NCI-H2196 treated with DMSO at 0.1 percent for 48 hours (cell line): ENCODE results near the gene AKAP6.
A peak's percentile ranks its signal among the peaks of the same experiment; 100 is the strongest.

ENCODE experiments used
- DNase-seq: peaks from one replicate; lab custom pipeline; 2025; ENCODE audit not compliant: unreplicated experiment; lab: John Stamatoyannopoulos, UW

AKAP6 gene

GRCh38 chr14:32329146-32329545 lies at the start of gene AKAP6:
Gene AKAP6, plus strand, starts transcription at chr14:32329298. Its CDS starts 104,196 bp downstream, at chr14:32433494.
- no peak for DNase-seq

GRCh38 chr14:32286602-32287001 lies 42.5 kb upstream of the AKAP6 start:
- no peak for DNase-seq

- DNase-seq = no peak
These were observed 32.7 kb upstream of the AKAP6 start for GRCh38 chr14:32296366-32296765.

- no peak for DNase-seq
These were observed 30.8 kb upstream of the AKAP6 start for GRCh38 chr14:32298346-32298745.

GRCh38 chr14:32300136-32300535 lies 29.0 kb upstream of the AKAP6 start:
- DNase-seq = no peak

GRCh38 chr14:32303865-32304264 lies 25.2 kb upstream of the AKAP6 start:
- DNase-seq = no peak

GRCh38 chr14:32304296-32304695 lies 24.8 kb upstream of the AKAP6 start:
- DNase-seq = no peak

- DNase-seq = no peak
These were observed 22.5 kb upstream of the AKAP6 start for GRCh38 chr14:32306549-32306948.

- DNase-seq = peak; percentile 11
These were observed 21.1 kb upstream of the AKAP6 start for GRCh38 chr14:32307881-32308582.

- DNase-seq = no peak
These were observed 18.2 kb upstream of the AKAP6 start for GRCh38 chr14:32310876-32311275.

GRCh38 chr14:32311294-32312009 lies 17.6 kb upstream of the AKAP6 start:
- DNase-seq = no peak

GRCh38 chr14:32312010-32312331 lies 17.1 kb upstream of the AKAP6 start:
- no peak for DNase-seq

GRCh38 chr14:32313844-32314376 lies 15.2 kb upstream of the AKAP6 start:
- no peak for DNase-seq

GRCh38 chr14:32318087-32318795 lies 10.9 kb upstream of the AKAP6 start:
- DNase-seq = no peak

GRCh38 chr14:32319368-32320049 lies 9.6 kb upstream of the AKAP6 start:
- DNase-seq = no peak

- DNase-seq = no peak
These were observed 4.5 kb upstream of the AKAP6 start for GRCh38 chr14:32324601-32325000.

GRCh38 chr14:32327255-32327961 lies 1.7 kb upstream of the AKAP6 start:
- no peak for DNase-seq

GRCh38 chr14:32329690-32330285 lies 690 bp downstream of the AKAP6 start:
- DNase-seq = no peak

GRCh38 chr14:32330351-32331111 lies 1.4 kb downstream of the AKAP6 start:
- no peak for DNase-seq

GRCh38 chr14:32331206-32331605 lies 2.1 kb downstream of the AKAP6 start:
- DNase-seq = peak; percentile 9
